Measurements from ENCODE around the gene MED16.
"Not testable (repeated sequence)": the region's sequence is repeated elsewhere in the genome, so short reads cannot be mapped to it uniquely, and the experiment has no call there.

MED16 gene

DNA sequence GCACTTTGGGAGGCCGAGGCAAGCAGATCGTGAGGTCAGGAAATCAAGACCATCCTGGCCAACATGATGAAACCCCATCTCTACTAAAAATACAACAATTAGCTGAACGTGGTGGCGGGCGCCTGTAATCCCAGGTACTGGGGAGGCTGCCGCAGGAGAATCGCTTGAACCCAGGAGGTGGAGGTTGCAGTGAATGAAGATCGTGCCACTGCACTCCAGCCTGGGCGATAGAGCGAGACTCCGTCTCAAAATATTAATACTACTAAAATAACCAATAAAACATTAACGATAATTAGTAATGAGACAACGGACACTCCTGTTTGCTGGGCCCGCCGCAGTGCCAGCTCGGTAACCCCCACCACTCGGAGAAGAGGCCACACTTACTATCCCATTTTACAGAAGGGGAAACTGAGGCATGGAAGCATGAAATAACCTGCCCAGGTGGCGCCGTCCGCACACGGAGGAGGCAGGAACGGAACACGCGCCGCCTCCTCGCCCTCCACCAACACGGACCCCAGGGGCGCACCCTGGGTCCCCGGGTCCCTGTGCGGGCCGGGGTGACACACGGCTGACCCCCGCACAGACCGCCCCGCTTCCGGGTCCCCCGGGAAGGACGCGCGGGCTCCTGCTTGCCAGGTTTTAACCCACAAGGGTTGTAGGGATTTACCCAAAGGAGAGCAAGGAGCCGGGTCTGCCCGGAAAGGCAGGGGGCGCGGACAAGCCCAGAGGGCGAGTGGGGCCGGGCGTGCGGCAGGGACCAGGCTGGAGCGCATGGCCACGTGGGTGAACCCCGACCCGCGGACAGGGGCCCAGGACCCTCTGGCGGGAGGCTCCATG is 18.4 kb upstream of the MED16 start:
- no peak for DNase-seq

DNA sequence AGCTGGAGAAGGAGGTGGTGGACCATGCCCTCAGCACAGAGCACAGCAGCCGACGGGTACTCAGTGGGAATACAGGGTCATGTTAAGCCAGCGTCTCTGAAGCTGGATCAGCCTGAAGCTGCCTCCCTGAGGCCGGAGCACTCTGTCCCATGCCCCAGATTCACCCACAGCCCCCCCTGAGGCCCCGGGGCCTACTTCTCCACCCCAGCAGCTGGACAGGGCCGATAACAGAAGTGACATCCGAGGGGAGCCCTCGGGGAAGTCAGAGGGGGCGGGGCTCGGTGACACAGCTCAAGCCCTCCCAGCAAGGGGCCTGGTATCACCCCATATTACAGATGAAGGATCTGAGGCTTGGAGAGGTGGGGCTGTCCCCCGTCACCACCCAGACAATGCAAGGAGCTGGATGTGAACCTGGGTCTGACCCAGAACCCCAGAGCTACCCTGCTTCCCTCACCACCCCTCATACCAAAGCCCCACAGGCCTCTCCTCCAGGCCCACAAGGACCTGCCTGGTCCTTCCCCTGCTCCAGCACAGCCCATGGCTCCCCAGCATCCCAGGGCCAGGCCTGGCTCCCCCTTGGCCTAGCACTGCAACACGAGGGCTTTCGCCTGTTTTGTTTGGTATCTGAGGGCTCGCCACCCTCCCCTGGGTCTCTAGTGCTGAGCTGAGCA is 14.3 kb upstream of the MED16 start:
- peak in 1 of 2 experiments; percentile 49 for DNase-seq

DNA sequence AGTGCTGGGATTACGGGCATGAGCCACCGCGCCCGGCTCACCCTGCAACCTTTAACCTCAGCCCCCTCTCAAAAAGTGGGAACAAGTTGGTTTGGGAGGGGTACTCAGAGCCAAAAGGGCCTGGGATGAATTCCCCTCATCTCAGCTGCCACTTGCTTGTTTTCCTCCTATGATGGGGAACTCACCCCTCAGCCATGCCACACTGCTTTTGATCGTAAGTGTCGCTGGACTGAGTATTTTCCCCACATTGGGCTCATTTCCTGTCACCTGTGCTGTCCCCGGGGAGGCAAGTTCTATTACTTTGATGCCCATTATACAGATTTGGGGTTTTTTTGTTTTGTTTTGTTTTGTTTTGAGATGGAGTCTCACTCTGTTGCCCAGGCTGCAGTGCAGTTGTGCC is 13.5 kb upstream of the MED16 start:
- no peak for DNase-seq

DNA sequence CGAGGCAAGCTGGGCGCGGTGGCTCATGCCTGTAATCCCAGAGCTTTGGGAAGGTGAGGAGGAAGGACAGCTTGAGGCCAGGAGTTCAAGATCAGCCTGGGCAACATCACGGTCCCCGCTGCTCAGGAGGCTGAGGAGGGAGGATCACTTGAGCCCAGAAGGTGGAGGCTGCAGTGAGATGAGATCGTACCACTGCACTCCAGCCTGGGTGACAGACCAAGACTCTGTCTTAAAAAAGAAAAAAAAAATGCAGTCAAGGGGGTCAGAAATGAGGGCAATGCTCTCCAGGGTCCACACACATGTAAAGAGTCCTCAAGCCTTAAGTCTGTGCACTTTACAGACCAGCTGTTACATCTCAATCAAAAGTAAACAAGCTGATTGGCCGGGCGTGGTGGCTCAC is 11.6 kb upstream of the MED16 start:
- no peak for DNase-seq

DNA sequence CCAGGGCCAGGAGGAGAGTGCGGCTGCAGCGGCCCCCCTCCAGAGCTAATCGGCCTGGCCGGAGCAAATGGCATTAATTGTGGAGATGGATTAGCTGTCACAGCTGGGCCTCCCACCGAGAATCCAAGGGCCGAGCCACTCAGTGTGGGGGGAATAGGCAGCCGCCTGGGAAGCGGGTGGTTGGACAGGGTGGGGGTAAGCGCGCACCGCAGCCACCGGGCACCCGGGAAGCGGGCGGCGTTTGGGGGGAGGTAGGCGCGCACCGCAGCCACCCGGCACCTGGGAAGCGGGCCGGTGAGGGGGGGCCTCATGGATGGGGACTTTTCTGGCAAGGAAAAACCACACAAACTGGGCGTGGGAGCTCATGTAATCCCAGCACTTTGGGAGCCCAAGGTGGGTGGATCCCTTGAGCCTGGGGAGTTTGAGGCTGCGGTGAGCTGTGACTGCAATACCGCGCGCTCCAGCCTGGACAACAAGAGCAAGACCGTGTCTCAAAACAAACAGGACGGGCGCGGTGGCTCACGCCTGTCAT is 10.3 kb upstream of the MED16 start:
- no peak for DNase-seq

DNA sequence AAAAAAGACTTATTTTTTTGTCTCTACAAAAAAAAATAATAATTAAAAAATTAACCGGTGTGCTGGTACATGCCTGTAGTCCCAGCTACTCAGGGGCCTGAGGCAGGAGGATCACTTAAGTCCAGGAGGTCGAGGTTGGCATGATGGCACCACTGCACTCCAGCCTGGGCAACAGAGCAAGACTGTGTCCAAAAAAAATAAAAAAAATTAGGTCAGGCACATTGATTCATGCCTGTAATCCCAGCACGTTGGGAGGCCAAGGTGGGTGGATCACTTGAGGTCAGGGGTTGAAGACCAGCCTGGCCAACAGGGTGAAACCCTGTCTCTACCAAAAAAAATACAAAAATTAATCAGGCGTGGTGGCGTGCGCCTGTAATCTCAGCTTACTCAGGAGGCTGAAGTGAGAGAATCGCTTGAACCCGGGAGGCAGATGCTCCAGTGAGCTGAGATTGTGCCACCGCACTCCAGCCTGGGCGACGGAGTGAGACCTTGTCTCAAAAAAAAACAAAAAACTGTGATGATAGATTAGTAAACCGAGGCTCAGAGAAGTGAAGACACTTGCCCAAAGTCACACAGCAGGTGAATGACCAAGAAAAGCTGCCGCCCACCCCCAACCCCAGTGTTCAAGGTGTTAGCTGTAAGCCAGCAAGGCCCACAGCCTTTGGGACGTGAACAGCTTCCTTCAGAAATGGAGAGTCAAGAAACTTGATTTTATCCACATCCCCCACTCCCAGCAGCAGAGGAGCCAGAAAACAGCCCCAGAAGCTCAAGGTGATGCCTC is 9.6 kb upstream of the MED16 start:
- no peak for DNase-seq

DNA sequence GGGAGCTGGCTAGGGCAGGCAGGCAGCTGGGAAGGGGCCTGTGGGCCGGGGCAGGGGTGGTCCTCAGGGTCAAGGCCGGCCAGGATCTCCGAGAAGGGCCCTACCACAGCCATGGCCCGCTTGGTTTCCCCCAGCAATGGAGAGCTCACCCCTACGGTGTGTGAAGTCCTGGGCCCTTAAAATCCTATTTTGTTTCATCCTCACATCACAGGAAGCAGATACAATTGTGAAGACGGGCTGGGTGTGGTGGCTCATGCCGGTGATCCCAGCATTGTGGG is 9.0 kb upstream of the MED16 start:
- DNase-seq = no peak

DNA sequence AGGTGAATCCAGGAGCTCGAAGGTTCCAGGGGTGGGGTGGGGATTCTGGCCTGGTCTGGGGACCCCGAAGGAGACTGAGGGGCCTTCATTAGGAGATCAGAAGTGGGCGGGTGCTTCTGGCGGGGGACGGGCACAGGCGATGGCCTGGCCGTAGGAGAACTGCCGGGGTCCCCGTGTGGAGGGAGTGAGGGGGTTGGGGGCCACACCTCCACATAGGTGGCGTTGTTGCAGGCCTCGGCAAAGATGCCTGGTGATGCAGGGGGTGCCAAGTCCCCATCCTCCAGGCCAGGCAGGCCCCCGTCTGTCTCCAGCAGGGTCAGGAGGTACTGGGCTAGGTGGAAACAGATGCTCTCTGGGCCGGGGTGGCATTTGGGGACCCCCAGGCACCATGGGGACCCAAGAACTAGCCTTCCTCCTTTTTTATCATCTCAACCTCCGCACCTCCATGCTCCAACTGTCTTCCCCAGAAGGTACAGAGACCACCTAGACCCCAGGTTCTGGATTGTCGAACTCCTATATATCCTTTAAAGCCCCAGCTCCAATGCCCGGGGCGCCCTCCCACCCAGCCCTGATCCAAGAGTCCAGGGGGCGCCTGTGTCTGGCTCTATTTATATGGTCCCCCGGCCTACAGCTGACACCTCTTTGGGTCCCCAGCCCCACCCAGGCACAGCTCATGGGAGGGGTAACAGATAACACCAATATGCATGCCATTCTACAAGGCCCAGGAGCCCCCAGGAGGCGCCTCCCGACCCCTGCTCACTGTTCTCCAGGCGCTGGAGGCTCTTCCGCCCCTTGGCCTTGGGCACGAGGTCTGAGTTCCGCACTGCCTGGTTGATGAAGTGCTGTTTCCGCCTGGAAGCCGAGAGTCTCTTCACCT is 8.5 kb upstream of the MED16 start:
- DNase-seq = no peak

DNA sequence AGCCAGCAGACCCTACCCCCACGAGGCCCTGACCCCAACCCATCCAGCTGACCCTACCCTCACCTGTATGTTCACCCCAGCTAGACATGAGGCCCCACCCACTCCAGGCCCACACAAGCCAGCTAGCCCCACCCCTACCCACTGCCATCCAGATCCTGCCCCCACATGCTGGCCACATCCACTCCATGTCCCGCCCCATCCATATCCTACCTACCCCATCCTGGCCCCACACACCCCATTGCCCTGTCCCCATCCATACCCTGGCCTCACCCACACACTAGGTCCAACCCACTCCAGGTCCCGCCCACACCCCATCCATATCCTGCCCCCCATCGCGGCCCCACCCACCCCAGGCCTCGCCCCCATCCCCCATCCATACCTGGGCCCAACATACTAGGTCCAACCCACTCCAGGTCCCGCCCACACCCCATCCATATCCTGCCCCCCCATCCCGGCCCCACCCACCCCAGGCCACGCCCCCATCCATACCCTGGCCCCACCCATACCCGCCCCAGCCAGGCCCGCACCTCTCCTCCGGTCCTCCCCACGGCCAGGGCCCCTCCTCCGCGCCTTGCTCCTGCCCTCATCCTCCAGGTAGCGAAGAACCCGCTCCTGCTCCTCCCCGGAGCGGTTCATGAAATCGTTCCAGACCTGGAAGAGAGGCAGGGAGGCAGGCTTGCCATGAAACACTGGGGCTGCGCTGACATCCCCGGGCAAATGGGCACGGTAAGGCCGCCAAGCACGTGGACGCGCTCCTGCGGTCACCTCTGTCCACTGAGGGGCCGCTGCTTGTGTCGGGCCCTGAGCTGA is 7.5 kb upstream of the MED16 start:
- DNase-seq = peak in 1 of 2 experiments; percentile 50

DNA sequence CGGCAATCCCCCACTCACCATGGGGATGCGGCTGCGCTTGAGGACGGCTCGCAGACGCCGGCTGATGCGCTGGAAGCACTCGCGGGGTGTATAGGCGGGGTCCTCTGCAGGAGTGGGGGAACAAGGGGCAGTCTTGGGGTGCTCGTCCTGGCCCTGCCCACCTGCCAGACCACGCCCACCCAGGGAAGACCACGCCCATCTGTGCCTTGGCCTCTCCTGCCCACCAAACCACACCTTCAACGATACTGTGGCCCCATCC is 7.0 kb upstream of the MED16 start:
- DNase-seq = no peak

DNA sequence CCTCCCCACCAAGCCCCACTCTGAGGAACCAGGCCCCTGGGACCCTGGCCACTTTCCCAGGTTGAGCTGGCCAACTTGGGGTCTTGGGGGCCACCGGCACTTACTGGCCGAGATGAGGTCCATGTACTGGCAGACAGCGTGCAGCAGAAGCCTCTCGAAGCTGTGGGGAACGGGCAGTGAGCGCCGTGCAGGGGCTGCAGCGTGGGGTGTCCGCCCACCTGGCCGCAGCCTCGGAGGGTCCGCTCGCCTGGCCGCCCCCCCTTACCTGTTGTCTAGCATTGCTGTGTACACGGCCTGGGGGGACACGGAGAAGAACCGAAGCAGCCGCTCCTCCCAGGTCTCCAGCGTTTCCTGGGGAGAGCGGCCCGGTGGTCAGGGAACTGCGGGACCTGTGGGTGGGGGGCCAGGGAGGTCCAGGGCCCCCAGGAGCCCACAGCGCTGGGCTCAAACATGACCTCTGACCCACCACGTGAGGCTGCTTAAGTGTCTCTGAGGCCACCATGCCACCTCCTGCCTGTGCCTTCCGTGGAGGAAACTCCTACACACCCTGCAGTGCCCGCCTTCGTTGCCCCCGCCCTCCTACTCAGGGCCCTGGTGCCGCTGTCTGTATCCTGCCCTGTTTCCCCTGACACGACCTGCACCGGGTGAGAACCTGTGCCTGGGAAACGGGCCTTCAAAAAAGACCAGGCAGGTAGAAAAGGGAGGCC is 6.5 kb upstream of the MED16 start:
- DNase-seq = no peak

DNA sequence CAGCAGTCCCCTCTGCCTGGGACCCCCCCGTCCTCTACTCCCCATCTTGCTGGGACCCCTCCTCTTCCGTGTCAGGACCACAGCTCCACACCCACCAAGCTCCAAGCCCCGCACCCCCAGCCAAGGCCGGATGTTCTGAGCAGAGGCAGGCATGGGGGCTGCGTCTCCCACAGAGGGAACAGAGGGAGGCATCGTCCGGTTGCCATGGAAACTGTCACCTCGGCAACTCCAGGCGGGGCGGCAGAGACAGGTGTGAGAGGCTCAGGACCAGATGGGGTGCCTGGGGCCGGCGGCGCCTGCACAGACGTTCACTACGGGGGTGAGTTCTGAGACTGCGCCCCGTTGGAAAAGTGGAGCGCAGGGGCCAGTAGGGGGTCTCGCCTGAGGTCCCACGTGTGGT is 5.7 kb upstream of the MED16 start:
- peak in 1 of 2 experiments; percentile 49 for DNase-seq

DNA sequence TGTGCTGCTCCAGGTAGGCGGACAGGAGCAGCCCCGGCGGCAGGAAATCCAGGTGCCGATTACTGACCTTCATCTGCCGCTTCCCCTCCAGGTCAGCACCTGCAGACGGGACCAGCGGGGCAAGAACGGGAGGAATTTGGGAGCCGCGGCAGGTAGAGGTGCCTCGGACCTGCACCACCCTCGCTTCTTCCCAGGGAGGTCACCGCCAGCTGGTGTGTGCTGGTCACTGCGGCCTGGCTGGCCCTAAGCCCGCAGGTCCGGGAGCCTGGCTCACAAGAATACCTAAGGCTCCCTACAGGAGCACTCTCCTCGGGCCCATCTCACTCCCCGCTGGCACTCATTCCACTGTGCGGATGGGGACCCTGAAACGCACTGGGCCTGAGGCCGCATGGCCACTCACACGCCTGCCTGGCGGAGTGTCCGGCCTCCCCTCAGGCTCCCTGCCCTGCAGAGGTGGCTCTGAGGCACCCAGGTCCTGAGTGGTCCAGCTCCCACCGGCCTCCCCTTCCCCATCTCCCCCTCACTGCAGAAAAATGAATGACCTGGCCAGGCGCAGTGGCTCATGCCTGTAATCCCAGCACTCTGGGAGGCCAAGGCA is 4.6 kb upstream of the MED16 start:
- DNase-seq = no peak

DNA sequence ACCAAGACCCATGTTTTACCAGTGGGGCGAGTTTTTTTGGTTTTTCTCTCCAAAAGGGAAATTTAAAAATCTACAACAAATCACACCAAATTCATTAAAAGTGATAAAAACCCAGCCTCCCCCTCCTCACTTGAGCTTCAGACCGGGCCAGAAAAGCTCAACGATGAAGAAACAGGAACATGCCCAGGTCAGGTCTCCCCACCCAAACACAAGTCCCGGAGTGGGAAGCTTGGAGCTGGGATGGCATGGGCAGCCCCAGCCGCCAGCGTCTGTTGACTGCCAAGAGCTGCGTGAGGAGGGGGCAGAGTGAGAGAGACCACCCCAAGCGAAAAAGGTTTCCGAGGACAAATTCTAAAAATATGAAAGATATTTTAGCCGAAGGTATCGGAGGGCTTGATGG is 4.0 kb upstream of the MED16 start:
- DNase-seq = no peak

DNA sequence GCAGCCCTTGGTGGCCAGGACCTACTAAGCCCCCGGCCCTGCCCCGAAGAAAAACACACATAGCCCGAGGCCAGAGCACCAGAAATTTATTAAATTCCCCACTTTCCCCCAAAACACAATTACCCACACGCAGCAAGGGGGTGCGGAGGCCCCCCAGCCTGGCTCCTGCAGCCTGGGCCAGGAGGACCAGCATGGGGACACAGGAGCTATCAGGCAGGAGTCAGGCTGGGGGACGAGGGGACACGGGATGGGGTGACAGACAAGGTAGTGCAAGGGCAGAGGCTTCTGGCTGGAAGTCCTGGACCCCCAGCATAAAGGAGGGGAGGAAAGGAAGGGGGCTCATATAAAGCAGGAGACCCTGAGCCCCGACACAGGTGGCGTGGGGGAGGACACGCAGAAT is 3.4 kb upstream of the MED16 start:
- no peak for DNase-seq

DNA sequence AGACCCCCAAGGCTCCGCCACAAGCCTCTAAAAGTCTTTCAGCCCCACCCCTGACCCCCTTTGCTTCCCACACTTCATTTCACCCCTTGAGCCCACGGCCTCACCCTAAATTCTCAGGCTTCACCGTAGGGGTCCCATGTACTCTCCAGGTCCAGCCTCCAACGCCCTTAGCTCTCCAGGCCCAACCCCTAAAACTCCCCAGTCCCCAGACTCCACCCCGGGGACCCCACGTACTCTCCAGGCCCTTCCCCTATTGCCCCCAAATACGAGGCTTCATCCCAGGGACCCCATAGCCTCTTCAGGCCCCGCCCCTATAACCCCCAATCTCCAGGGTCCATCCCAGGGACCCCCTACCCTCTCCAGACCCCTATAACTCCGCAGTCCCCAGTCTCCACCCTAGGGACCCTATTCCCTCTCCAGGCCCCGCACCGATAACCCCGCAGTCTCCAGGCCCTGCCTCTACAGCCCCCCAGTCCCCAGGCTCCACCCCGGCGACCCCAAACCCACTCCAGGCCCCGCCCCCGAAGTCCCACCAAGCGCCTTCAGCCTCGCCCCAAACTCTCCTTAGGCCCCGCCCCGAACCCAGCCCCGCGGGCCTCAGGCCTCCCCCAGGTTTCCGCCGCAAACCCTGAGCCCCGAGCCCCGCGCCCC is 619 bp downstream of the MED16 start:
- no peak for DNase-seq

DNA sequence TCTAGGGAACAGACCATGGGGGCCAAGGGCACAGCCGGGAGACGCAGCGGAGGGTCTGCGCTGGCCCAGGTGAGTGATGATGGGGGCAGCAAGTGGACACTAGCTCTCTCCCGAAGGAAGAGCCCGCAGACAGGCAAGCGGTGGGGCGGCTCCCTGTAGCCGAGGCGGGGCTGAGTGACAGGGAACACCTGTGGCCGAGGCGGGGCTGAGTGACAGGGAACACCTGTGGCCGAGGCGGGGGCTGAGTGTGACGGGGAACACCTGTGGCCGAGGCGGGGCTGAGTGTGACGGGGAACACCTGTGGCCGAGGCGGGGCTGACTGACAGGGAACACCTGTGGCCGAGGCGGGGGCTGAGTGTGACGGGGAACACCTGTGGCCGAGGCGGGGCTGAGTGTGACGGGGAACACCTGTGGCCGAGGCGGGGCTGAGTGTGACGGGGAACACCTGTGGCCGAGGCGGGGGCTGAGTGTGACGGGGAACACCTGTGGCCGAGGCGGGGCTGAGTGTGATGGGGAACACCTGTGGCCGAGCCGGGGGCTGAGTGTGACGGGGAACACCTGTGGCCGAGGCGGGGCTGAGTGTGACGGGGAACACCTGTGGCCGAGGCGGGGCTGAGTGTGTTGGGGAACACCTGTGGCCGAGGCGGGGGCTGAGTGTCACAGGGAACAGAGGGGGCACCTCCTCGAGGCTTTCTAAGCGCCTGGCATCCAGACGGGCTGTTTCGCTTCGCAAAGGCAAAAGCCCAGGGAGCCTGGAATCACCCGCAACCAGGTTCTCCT is 1.4 kb downstream of the MED16 start:
- not testable (repeated sequence) for DNase-seq

DNA sequence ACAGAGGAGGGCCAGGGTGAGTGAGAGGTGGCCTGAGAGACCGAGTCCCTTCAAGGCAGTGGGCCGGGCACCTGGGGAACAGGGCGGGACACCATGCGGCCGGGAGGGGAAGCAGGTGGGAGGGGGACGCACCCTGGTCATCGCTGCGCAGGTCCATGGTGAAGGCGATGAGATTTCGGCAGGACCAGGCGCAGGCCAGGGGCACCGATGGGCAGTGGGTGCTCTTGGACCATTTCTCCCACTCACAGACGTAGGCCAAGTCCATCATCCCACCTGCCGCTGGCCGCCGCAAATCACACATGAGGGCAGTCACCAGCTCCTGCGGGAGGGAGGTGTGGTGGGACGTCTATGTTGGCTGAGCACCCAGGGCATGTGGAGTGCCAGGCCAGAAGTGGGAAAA is 2.2 kb downstream of the MED16 start:
- no peak for DNase-seq

DNA sequence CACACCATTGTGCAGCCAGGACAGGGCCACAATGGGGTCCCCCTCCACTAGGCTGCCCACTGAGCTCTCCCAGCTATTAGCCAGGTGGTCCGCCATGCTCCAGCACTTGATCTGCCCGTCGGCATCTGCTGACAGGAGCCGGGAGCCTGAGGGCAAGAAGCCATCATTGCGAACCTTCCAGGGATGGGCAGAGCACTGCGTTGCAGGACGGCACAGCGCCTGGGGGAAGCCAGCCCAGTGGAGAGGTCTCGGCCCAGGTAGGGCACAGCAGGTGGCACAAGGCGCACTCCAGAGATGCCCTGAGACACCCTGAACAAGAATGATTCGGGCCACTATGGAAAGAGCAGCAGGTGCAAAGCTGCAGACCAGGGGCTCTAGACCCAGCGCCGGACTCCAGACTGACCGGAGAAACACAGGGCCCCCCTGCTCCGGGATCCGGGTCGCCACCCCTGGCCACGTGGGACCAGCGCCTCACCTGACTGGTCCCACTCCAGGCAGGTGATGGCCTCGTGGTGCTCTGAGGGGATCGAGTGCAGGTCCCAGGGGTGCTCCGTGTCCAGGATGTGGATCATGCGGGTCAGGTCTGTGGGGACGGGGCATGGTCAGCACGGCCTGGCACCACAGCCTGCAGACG is 3.2 kb downstream of the MED16 start:
- DNase-seq = no peak
